NB4 (cell line): Measurements from ENCODE around the gene PCDHGA10.

Experiments
- MAX ChIP-seq: IDR thresholded peaks from 2 replicates; pipeline ENCODE4 v1.6.1; 2011; ENCODE audit warnings: low read depth, low read length
- MYC ChIP-seq: IDR thresholded peaks from 2 replicates; pipeline ENCODE4 v1.6.1; 2011; ENCODE audit warnings: low read depth, low read length
- POLR2A ChIP-seq: IDR thresholded peaks from 2 replicates; pipeline ENCODE4 v1.6.1; 2011; ENCODE audit warnings: mild to moderate bottlenecking; ENCODE audit not compliant: insufficient read length; ENCODE audit errors: extremely low read depth
- TF ChIP-seq, protein P1 (sequence below): IDR thresholded peaks from one replicate; pipeline ENCODE4 v1.5.1; 2012; ENCODE audit warnings: low read depth, low read length

DNA sequence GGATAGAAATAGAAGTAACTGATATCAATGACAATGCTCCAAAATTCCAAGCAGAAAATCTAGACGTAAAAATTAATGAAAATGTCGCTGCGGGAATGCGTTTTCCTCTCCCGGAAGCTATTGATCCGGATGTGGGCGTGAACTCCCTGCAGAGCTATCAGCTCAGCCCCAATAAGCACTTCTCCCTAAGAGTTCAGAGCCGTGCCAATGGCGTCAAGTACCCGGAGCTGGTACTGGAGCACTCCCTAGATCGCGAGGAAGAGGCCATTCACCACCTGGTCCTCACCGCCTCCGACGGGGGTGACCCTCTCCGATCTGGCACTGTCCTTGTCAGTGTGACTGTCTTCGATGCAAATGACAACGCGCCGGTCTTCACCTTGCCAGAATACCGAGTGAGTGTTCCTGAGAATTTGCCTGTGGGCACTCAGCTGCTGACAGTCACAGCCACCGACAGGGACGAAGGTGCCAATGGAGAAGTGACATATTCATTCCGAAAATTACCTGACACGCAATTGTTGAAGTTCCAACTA, 818 bp downstream of the PCDHGA10 start:
- TF ChIP-seq, protein P1, sequence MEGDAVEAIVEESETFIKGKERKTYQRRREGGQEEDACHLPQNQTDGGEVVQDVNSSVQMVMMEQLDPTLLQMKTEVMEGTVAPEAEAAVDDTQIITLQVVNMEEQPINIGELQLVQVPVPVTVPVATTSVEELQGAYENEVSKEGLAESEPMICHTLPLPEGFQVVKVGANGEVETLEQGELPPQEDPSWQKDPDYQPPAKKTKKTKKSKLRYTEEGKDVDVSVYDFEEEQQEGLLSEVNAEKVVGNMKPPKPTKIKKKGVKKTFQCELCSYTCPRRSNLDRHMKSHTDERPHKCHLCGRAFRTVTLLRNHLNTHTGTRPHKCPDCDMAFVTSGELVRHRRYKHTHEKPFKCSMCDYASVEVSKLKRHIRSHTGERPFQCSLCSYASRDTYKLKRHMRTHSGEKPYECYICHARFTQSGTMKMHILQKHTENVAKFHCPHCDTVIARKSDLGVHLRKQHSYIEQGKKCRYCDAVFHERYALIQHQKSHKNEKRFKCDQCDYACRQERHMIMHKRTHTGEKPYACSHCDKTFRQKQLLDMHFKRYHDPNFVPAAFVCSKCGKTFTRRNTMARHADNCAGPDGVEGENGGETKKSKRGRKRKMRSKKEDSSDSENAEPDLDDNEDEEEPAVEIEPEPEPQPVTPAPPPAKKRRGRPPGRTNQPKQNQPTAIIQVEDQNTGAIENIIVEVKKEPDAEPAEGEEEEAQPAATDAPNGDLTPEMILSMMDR, result no peak
- TF ChIP-seq MAX (no peak), POLR2A (no peak), MYC (no peak)
